Activated naive CD8-positive, alpha-beta T cell treated with anti-CD3 and anti-CD28 coated beads for 36 hours (primary cell): ENCODE data around the gene HAPLN2. TPM values are rescaled to one million over a fixed set of nuclear protein-coding genes. Genes with fewer than 3 reads are reported as not detected.
"Not testable (repeated sequence)": the region's sequence is repeated elsewhere in the genome, so short reads cannot be mapped to it uniquely, and the experiment has no call there.

Experiments
- DNase-seq: peaks from one replicate; pipeline ENCODE4 v3.0.0; 2021
- H3K27ac Mint-ChIP-seq: one replicate; pipeline ENCODE4 v1.8.0; 2022; ENCODE audit warnings: mild to moderate bottlenecking, moderate library complexity, mixed read lengths
- H3K27me3 Mint-ChIP-seq: one replicate; pipeline ENCODE4 v1.8.0; 2022; ENCODE audit warnings: mild to moderate bottlenecking, mixed read lengths
- H3K36me3 Mint-ChIP-seq: one replicate; pipeline ENCODE4 v1.8.0; 2021; ENCODE audit warnings: mild to moderate bottlenecking, mixed read lengths
- H3K4me1 Mint-ChIP-seq: one replicate; pipeline ENCODE4 v1.8.0; 2021; ENCODE audit warnings: mixed read lengths
- H3K4me3 Mint-ChIP-seq: one replicate; pipeline ENCODE4 v1.8.0; 2022; ENCODE audit warnings: mild to moderate bottlenecking, moderate library complexity, mixed read lengths
- H3K9me3 Mint-ChIP-seq: one replicate; pipeline ENCODE4 v1.8.0; 2022; ENCODE audit warnings: mixed read lengths
- total RNA-seq, 2 experiments: library from RNA; stranded (reverse); gene quantifications; one replicate each; pipeline ENCODE4 v1.2.3, GENCODE V29; 2021

HAPLN2 gene
- total RNA-seq, 2 experiments from 2014 or later, result not detected

- Mint-ChIP-seq H3K27me3 (no peaks in the 10 kb centered on the region), H3K27ac (peak overlapping the region; percentile 97), H3K4me3 (peak overlapping the region; percentile 100), H3K9me3 (no peaks in the 10 kb centered on the region), H3K4me1 (peaks cover 35% of the 10 kb centered on the region), H3K36me3 (peaks cover 41% of the 10 kb centered on the region)
- DNase-seq, result no peak
These were observed 19.4 kb upstream of the HAPLN2 start for GRCh38 chr1:156599811-156600210.

GRCh38 chr1:156600733-156601121, 18.5 kb upstream of the HAPLN2 start:
- no peak for DNase-seq
- Mint-ChIP-seq H3K36me3 (peaks cover 36% of the 10 kb centered on the region), H3K9me3 (no peaks in the 10 kb centered on the region), H3K4me1 (peaks cover 35% of the 10 kb centered on the region), H3K27ac (peak overlapping the region; percentile 97), H3K27me3 (no peaks in the 10 kb centered on the region), H3K4me3 (peak overlapping the region; percentile 100)

GRCh38 chr1:156601122-156601830, 17.9 kb upstream of the HAPLN2 start, which contains the start of gene GPATCH4:
Gene GPATCH4 (minus strand): TSS chr1:156601479.
- peaks cover 35% of the 10 kb centered on the region for H3K4me1 Mint-ChIP-seq
- peak within 1 kb of the TSS; percentile 100 for H3K4me3 Mint-ChIP-seq
- peak within 1 kb of the TSS; percentile 97 for H3K27ac Mint-ChIP-seq
- DNase-seq, result peak; percentile 82
- no peaks in the 10 kb centered on the region for H3K27me3 Mint-ChIP-seq
- peaks cover 36% of the 10 kb centered on the region for H3K36me3 Mint-ChIP-seq
- H3K9me3 Mint-ChIP-seq, result no peaks in the 10 kb centered on the region

GRCh38 chr1:156601892-156602291, 17.3 kb upstream of the HAPLN2 start:
- peak overlapping the region; percentile 97 for H3K27ac Mint-ChIP-seq
- no peaks in the 10 kb centered on the region for H3K27me3 Mint-ChIP-seq
- peak overlapping the region; percentile 100 for H3K4me3 Mint-ChIP-seq
- no peaks in the 10 kb centered on the region for H3K9me3 Mint-ChIP-seq
- no peak for DNase-seq
- H3K36me3 Mint-ChIP-seq, result peaks cover 34% of the 10 kb centered on the region
- peaks cover 35% of the 10 kb centered on the region for H3K4me1 Mint-ChIP-seq

- H3K4me3 Mint-ChIP-seq, result no peak overlapping the region
- peaks cover 29% of the 10 kb centered on the region for H3K36me3 Mint-ChIP-seq
- H3K9me3 Mint-ChIP-seq, result no peaks in the 10 kb centered on the region
- H3K27me3 Mint-ChIP-seq, result no peaks in the 10 kb centered on the region
- no peak for DNase-seq
- H3K4me1 Mint-ChIP-seq, result peaks cover 32% of the 10 kb centered on the region
- H3K27ac Mint-ChIP-seq, result peak overlapping the region; percentile 71
These were observed 16.6 kb upstream of the HAPLN2 start for GRCh38 chr1:156602557-156602993.

GRCh38 chr1:156607344-156607743, 11.9 kb upstream of the HAPLN2 start:
- not testable (repeated sequence) for DNase-seq, H3K4me3 Mint-ChIP-seq, H3K36me3 Mint-ChIP-seq, H3K9me3 Mint-ChIP-seq, H3K27ac Mint-ChIP-seq, H3K27me3 Mint-ChIP-seq
- H3K4me1 Mint-ChIP-seq, result peaks cover 16% of the 10 kb centered on the region

GRCh38 chr1:156608036-156608674, 11.1 kb upstream of the HAPLN2 start:
- H3K36me3 Mint-ChIP-seq, result no peaks in the 10 kb centered on the region
- H3K4me1 Mint-ChIP-seq, result peaks cover 9% of the 10 kb centered on the region
- H3K27me3 Mint-ChIP-seq, result peaks cover 9% of the 10 kb centered on the region
- no peaks in the 10 kb centered on the region for H3K9me3 Mint-ChIP-seq
- H3K27ac Mint-ChIP-seq, result no peak overlapping the region
- DNase-seq, result peak; percentile 63
- H3K4me3 Mint-ChIP-seq, result no peak overlapping the region

GRCh38 chr1:156608981-156609380, 10.2 kb upstream of the HAPLN2 start:
- DNase-seq, result peak; percentile 57
- no peak overlapping the region for H3K27ac Mint-ChIP-seq
- peaks cover 10% of the 10 kb centered on the region for H3K27me3 Mint-ChIP-seq
- peaks cover 9% of the 10 kb centered on the region for H3K4me1 Mint-ChIP-seq
- no peak overlapping the region for H3K4me3 Mint-ChIP-seq
- H3K36me3 Mint-ChIP-seq, result no peaks in the 10 kb centered on the region
- no peaks in the 10 kb centered on the region for H3K9me3 Mint-ChIP-seq

- H3K27ac Mint-ChIP-seq, result not testable (repeated sequence)
These were observed 9.1 kb upstream of the HAPLN2 start for GRCh38 chr1:156610072-156610471.

GRCh38 chr1:156612666-156613065, 6.5 kb upstream of the HAPLN2 start:
- Mint-ChIP-seq H3K4me1 (peaks cover 9% of the 10 kb centered on the region), H3K9me3 (no peaks in the 10 kb centered on the region), H3K4me3 (no peak overlapping the region), H3K27me3 (peaks cover 36% of the 10 kb centered on the region), H3K27ac (no peak overlapping the region), H3K36me3 (no peaks in the 10 kb centered on the region)
- DNase-seq, result no peak

More at GRCh38 chr1:156610072-156610471, 9.1 kb upstream of the HAPLN2 start:
- H3K4me1 Mint-ChIP-seq, H3K4me3 Mint-ChIP-seq, DNase-seq, H3K36me3 Mint-ChIP-seq, H3K9me3 Mint-ChIP-seq: not testable (repeated sequence)
- H3K27me3 Mint-ChIP-seq, result peaks cover 19% of the 10 kb centered on the region

GRCh38 chr1:156615946-156616345, 3.3 kb upstream of the HAPLN2 start:
- H3K27me3 Mint-ChIP-seq, result peaks cover 68% of the 10 kb centered on the region
- H3K36me3 Mint-ChIP-seq, result no peaks in the 10 kb centered on the region
- DNase-seq, result no peak
- H3K4me3 Mint-ChIP-seq, result no peak overlapping the region
- no peaks in the 10 kb centered on the region for H3K9me3 Mint-ChIP-seq
- H3K27ac Mint-ChIP-seq, result no peak overlapping the region
- H3K4me1 Mint-ChIP-seq, result no peaks in the 10 kb centered on the region

GRCh38 chr1:156616463-156616862, 2.8 kb upstream of the HAPLN2 start:
- Mint-ChIP-seq H3K9me3 (no peaks in the 10 kb centered on the region), H3K4me3 (no peak overlapping the region), H3K36me3 (no peaks in the 10 kb centered on the region), H3K27ac (no peak overlapping the region), H3K4me1 (no peaks in the 10 kb centered on the region), H3K27me3 (peaks cover 73% of the 10 kb centered on the region)
- no peak for DNase-seq

- H3K4me1 Mint-ChIP-seq, result no peaks in the 10 kb centered on the region
These were observed 354 bp downstream of the HAPLN2 start for GRCh38 chr1:156619582-156619955.

GRCh38 chr1:156622581-156623297, 3.5 kb downstream of the HAPLN2 start:
- no peak overlapping the region for H3K4me3 Mint-ChIP-seq
- H3K9me3 Mint-ChIP-seq, result no peaks in the 10 kb centered on the region
- H3K27me3 Mint-ChIP-seq, result peaks cover 91% of the 10 kb centered on the region
- no peak for DNase-seq
- peaks cover 5% of the 10 kb centered on the region for H3K4me1 Mint-ChIP-seq
- no peaks in the 10 kb centered on the region for H3K36me3 Mint-ChIP-seq
- H3K27ac Mint-ChIP-seq, result no peak overlapping the region

More at GRCh38 chr1:156619582-156619955, 354 bp downstream of the HAPLN2 start:
- DNase-seq, result no peak
- Mint-ChIP-seq H3K27me3 (peaks cover 88% of the 10 kb centered on the region), H3K4me3 (no peak overlapping the region), H3K36me3 (no peaks in the 10 kb centered on the region), H3K27ac (no peak overlapping the region), H3K9me3 (no peaks in the 10 kb centered on the region)
